Measurements from ENCODE around the gene ANKRD40.

GRCh38 chr17:50681263-50682200 is 26.2 kb downstream of the ANKRD40 start:
- no peak for TF ChIP-seq CTCF (IDR thresholded peaks at IDR 0.05; ENCODE audit: low read depth, low read length)
- no peak for TF ChIP-seq POLR2A (IDR thresholded peaks at IDR 0.05; ENCODE audit: extremely low read depth, insufficient read length)
